HCT116 (cell line): Measurements from ENCODE around the gene PLXNB3. TPM values are rescaled to one million over a fixed set of nuclear protein-coding genes. Genes with fewer than 3 reads are reported as not detected.

Experiments used
- ATAC-seq: fragments of 200-7000 bp; cut with Tn5 transposase; 2 replicates; pipeline ENCODE4 v1.9.1; 2020; ENCODE audit warnings: mild to moderate bottlenecking, moderate library complexity
- BruUV-seq: library from RNA; stranded (reverse); fragments of 400-500 nt; replicated peaks from 2 replicates; lab custom pipeline; 2021; lab: Mats Ljungman, UMichigan
- CTCF ChIA-PET: fragments of 300-600 bp; sonication (Branson Sonifier 250); formaldehyde crosslinking; loops from one replicate; lab custom pipeline; 2021; ENCODE audit warnings: antibody characterized with exemption; lab: Charles Lee
- POLR2A ChIA-PET: fragments of 300-600, 350-600 bp; sonication (Branson Sonifier 250); formaldehyde crosslinking; loops from one replicate; lab custom pipeline; 2021; ENCODE audit warnings: antibody characterized with exemption; lab: Charles Lee
- RAD21 ChIA-PET, 2 experiments: fragments of 300-600 bp; sonication (Branson Sonifier 250); formaldehyde crosslinking; loops; one replicate each; lab custom pipeline; 2023; ENCODE audit warnings: low total read pairs in 2 of 2; ENCODE audit not compliant: uncharacterized antibody in 2 of 2, unreplicated experiment in 2 of 2, low non-redundant PET in 1 of 2; lab: Charles Lee
- DNase-seq: peaks from one replicate; pipeline ENCODE4 v3.0.0-alpha.2; 2010; ENCODE audit warnings: low read depth, low spot score
- H2AFZ ChIP-seq: fragments of 200-600 bp; shearing (Covaris generic), sonication (generic); 2 replicates; pipeline ENCODE4 v1.6.1; 2017; ENCODE audit warnings: low read depth, mixed run types, mixed read lengths, antibody characterized with exemption, low read length; ENCODE audit not compliant: poor library complexity, severe bottlenecking
- H3K27ac ChIP-seq: 2 replicates; pipeline ENCODE4 v1.5.1; 2012; ENCODE audit warnings: low read depth, low read length
- H3K27me3 ChIP-seq: fragments of 200-600 bp; sonication (generic); 2 replicates; pipeline ENCODE4 v1.6.1; 2016; ENCODE audit warnings: mixed run types, low read length, mixed read lengths; ENCODE audit not compliant: insufficient read depth
- H3K36me3 ChIP-seq, 2 experiments: fragments of 200-500 bp in 1 of 2; fragments of 200-600 bp in 1 of 2; sonication (Bioruptor generic) in 1 of 2; sonication (generic) in 1 of 2; 2 replicates each; pipeline versions ENCODE4 v1.5.1 to v1.6.1; 2014 to 2016; ENCODE audit warnings: low read length in 2 of 2, inconsistent platforms in 1 of 2, mixed read lengths in 1 of 2, mixed run types in 1 of 2; ENCODE audit not compliant: insufficient read depth in 2 of 2, control insufficient read depth in 1 of 2
- H3K4me1 ChIP-seq, 2 experiments: fragments of 200-600 bp in 1 of 2; sonication (generic) in 1 of 2; 2 replicates each; pipeline versions ENCODE4 v1.5.1 to v1.6.1; 2012 to 2017; ENCODE audit warnings: low read length in 2 of 2, inconsistent platforms in 1 of 2, mild to moderate bottlenecking in 1 of 2, mixed read lengths in 1 of 2, mixed run types in 1 of 2, moderate library complexity in 1 of 2; ENCODE audit not compliant: insufficient read depth in 2 of 2, control insufficient read depth in 1 of 2
- H3K4me2 ChIP-seq: fragments of 200-600 bp; sonication (generic); 2 replicates; pipeline ENCODE4 v1.6.1; 2017; ENCODE audit warnings: mixed run types, low read length, mixed read lengths
- H3K4me3 ChIP-seq, 2 experiments: fragments of 200-600 bp in 1 of 2; sonication (generic) in 1 of 2; replicated peaks in 1 of 2; 2 replicates each; pipeline ENCODE4 v1.5.1; 2011 to 2016; ENCODE audit warnings: low read length in 2 of 2, control low read depth in 1 of 2, low read depth in 1 of 2, mild to moderate bottlenecking in 1 of 2, mixed read lengths in 1 of 2, mixed run types in 1 of 2
- H3K79me2 ChIP-seq: fragments of 200-600 bp; sonication (generic); 2 replicates; pipeline ENCODE4 v1.6.1; 2017; ENCODE audit warnings: mild to moderate bottlenecking, mixed run types, low read length, moderate library complexity, mixed read lengths; ENCODE audit not compliant: insufficient read depth
- H3K9ac ChIP-seq: fragments of 200-600 bp; sonication (generic); 2 replicates; pipeline ENCODE4 v1.6.1; 2016; ENCODE audit warnings: low read length, mixed read lengths
- H3K9me2 ChIP-seq: fragments of 200-600 bp; sonication (generic), shearing (Covaris generic); 2 replicates; pipeline ENCODE4 v1.6.1; 2017; ENCODE audit warnings: mixed run types, mild to moderate bottlenecking, moderate library complexity; ENCODE audit not compliant: insufficient read depth
- H3K9me3 ChIP-seq, 2 experiments: fragments of 200-500 bp in 1 of 2; fragments of 200-600 bp in 1 of 2; sonication (Bioruptor generic) in 1 of 2; sonication (generic) in 1 of 2; 2 replicates each; pipeline ENCODE4 v1.6.1; 2014 to 2017; ENCODE audit warnings: low read length in 2 of 2, mixed read lengths in 2 of 2, inconsistent platforms in 1 of 2, low read depth in 1 of 2, mild to moderate bottlenecking in 1 of 2, mixed run types in 1 of 2, moderate library complexity in 1 of 2; ENCODE audit not compliant: control insufficient read depth in 1 of 2, insufficient read depth in 1 of 2
- H4K20me1 ChIP-seq: fragments of 200-600 bp; sonication (generic), shearing (Covaris generic); 2 replicates; pipeline ENCODE4 v1.6.1; 2017; ENCODE audit warnings: mixed run types, mild to moderate bottlenecking, moderate library complexity; ENCODE audit not compliant: insufficient read depth
- ATF3 ChIP-seq: IDR thresholded peaks from 2 replicates; pipeline ENCODE4 v1.6.1; 2012
- CEBPB ChIP-seq: IDR thresholded peaks from 2 replicates; pipeline ENCODE4 v1.6.1; 2012; ENCODE audit warnings: low read depth
- CTCF ChIP-seq, 3 experiments: fragments of 200-600 bp in 1 of 3; sonication (generic) in 1 of 3; IDR thresholded peaks in 2 of 3; conservative IDR thresholded peaks in 1 of 3; 2 replicates each; pipeline ENCODE4 v1.5.1; 2012 to 2017; ENCODE audit warnings: low read depth in 2 of 3, low read length in 2 of 3, antibody characterized with exemption in 1 of 3, borderline replicate concordance in 1 of 3, control low read depth in 1 of 3, mild to moderate bottlenecking in 1 of 3, mixed read lengths in 1 of 3, mixed run types in 1 of 3, moderate library complexity in 1 of 3; ENCODE audit not compliant: insufficient read depth in 1 of 3
- EGR1 ChIP-seq: IDR thresholded peaks from 2 replicates; pipeline ENCODE4 v1.6.1; 2012; ENCODE audit warnings: low read depth
- EZH2phosphoT487 ChIP-seq: fragments of 200-600 bp; IDR thresholded peaks from 2 replicates; pipeline ENCODE4 v1.6.1; 2018; ENCODE audit warnings: antibody characterized with exemption, borderline replicate concordance
- FOSL1 ChIP-seq: IDR thresholded peaks from 2 replicates; pipeline ENCODE4 v1.6.1; 2012; ENCODE audit warnings: low read depth
- JUND ChIP-seq: IDR thresholded peaks from 2 replicates; pipeline ENCODE4 v1.6.1; 2012
- MAX ChIP-seq: IDR thresholded peaks from 2 replicates; pipeline ENCODE4 v1.6.1; 2012
- POLR2AphosphoS5 ChIP-seq: IDR thresholded peaks from 2 replicates; pipeline ENCODE4 v1.6.1; 2011; ENCODE audit warnings: mild to moderate bottlenecking, low read depth, low read length, moderate library complexity
- RAD21 ChIP-seq: IDR thresholded peaks from 2 replicates; pipeline ENCODE4 v1.6.1; 2012; ENCODE audit warnings: low read depth, mild to moderate bottlenecking
- REST ChIP-seq: IDR thresholded peaks from 2 replicates; pipeline ENCODE4 v1.6.1; 2012; ENCODE audit warnings: low read depth
- YY1 ChIP-seq: IDR thresholded peaks from 2 replicates; pipeline ENCODE4 v1.6.1; 2011; ENCODE audit warnings: low read length, low read depth, moderate library complexity, mild to moderate bottlenecking; ENCODE audit not compliant: insufficient replicate concordance; ENCODE audit errors: extremely low read depth
- ZFX ChIP-seq: fragments of 450-650 bp; IDR thresholded peaks from 2 replicates; pipeline ENCODE4 v1.6.1; 2017
- intact Hi-C: fragments of 100-400 bp; cut with micrococcal nuclease; formaldehyde crosslinking; loops from 2 replicates; pipeline ENCODE4 v1.10.0; 2022
- total RNA-seq: library from RNA; stranded (reverse); gene quantifications from one replicate; pipeline ENCODE4 v1.2.1, GENCODE V29; 2021; ENCODE audit not compliant: unreplicated experiment

PLXNB3 gene
- total RNA-seq, 1 experiment from 2014 or later, result 4.8 TPM

GRCh38 chrX:153782871-153783270, 18.8 kb downstream of the PLXNB3 start:
- Histone ChIP-seq H3K9me3 (no peaks in the 10 kb centered on the region), H3K27me3 (no peaks in the 10 kb centered on the region), H3K4me1 (no peaks in the 10 kb centered on the region), H3K27ac (no peak overlapping the region), H2AFZ (no peak overlapping the region), H3K79me2 (no peaks in the 10 kb centered on the region), H3K9ac (no peak overlapping the region), H3K4me2 (no peak overlapping the region), H3K9me2 (no peaks in the 10 kb centered on the region), H3K36me3 (no peaks in the 10 kb centered on the region; a peak in 1 of 4 replicates), H3K4me3 (no peak overlapping the region), H4K20me1 (no peaks in the 10 kb centered on the region)
- DNase-seq (no peak), ATAC-seq (no peak)
- POLR2A ChIA-PET, result no interaction called here
- no TSS peak for BruUV-seq
- RAD21 ChIA-PET, result no interaction called here
- TF ChIP-seq REST (no peak), EZH2phosphoT487 (no peak)
- intact Hi-C loops, result no loop called here
- CTCF ChIA-PET, result no interaction called here

GRCh38 chrX:153783378-153784013, 19.4 kb downstream of the PLXNB3 start:
- CTCF ChIA-PET, result no interaction called here
- Histone ChIP-seq H4K20me1 (no peaks in the 10 kb centered on the region), H3K27ac (no peak overlapping the region), H3K4me3 (no peak overlapping the region), H3K9ac (no peak overlapping the region), H3K9me3 (no peaks in the 10 kb centered on the region), H3K9me2 (no peaks in the 10 kb centered on the region), H3K36me3 (no peaks in the 10 kb centered on the region; a peak in 1 of 4 replicates), H3K27me3 (no peaks in the 10 kb centered on the region), H3K4me1 (no peaks in the 10 kb centered on the region), H2AFZ (no peak overlapping the region), H3K79me2 (no peaks in the 10 kb centered on the region), H3K4me2 (no peak overlapping the region)
- intact Hi-C loops, result no loop called here
- RAD21 ChIA-PET, result no interaction called here
- POLR2A ChIA-PET, result no interaction called here
- no peak for DNase-seq
- BruUV-seq, result no TSS peak
- ATAC-seq, result no peak
- TF ChIP-seq ZFX, result no peak
- TF ChIP-seq ATF3, result no peak
- TF ChIP-seq JUND, result no peak
- no peak for TF ChIP-seq EZH2phosphoT487
- no peak for TF ChIP-seq MAX
- TF ChIP-seq FOSL1, result no peak
- no peak for TF ChIP-seq POLR2AphosphoS5
- no peak for TF ChIP-seq CTCF (IDR thresholded peaks at IDR 0.05 in 2 of 3, conservative IDR thresholded peaks at IDR 0.05 in 1 of 3; ENCODE audit: borderline replicate concordance in 1 of 3, insufficient read depth in 1 of 3, low read depth in 2 of 3, low read length in 2 of 3)
- TF ChIP-seq RAD21, result no peak
- no peak for TF ChIP-seq YY1
- no peak for TF ChIP-seq CEBPB
- no peak for TF ChIP-seq EGR1
